ENCODE results near the gene G3BP2.

- TF ChIP-seq POLR2A (IDR thresholded peaks at IDR 0.05; ENCODE audit: low read length): no peak
- no peak for TF ChIP-seq GATA1 (IDR thresholded peaks at IDR 0.05; ENCODE audit: low read depth, low read length)
These were observed 36.0 kb downstream of the G3BP2 start for GRCh38 chr4:75637176-75637575.
